Fibroblast of mammary gland (primary cell): ENCODE measurements around the gene NEU2.

Experiments
- DNase-seq: peaks from one replicate; pipeline ENCODE4 v3.0.0-alpha.2; 2010; ENCODE audit warnings: low read depth
- H3K4me3 ChIP-seq: 2 replicates; pipeline ENCODE4 v1.5.1; 2011; ENCODE audit warnings: low read depth, mild to moderate bottlenecking, low read length, moderate library complexity; ENCODE audit not compliant: control insufficient read depth
- CTCF ChIP-seq: conservative IDR thresholded peaks from 2 replicates; pipeline ENCODE4 v1.5.1; 2011; ENCODE audit warnings: low read depth, low read length, inconsistent platforms; ENCODE audit not compliant: control insufficient read depth, insufficient read depth

NEU2 gene

GRCh38 chr2:233040571-233040970 is 8.1 kb downstream of the NEU2 start:
- DNase-seq = no peak
- no peak overlapping the region for H3K4me3 ChIP-seq
- no peak for TF ChIP-seq CTCF

GRCh38 chr2:233041722-233042323 is 9.4 kb downstream of the NEU2 start:
- no peak for DNase-seq
- no peak overlapping the region for H3K4me3 ChIP-seq
- no peak for TF ChIP-seq CTCF

- no peak for DNase-seq
- no peak for TF ChIP-seq CTCF
- no peak overlapping the region for H3K4me3 ChIP-seq
Observed at GRCh38 chr2:233042549-233042948, 10.1 kb downstream of the NEU2 start.

DNA sequence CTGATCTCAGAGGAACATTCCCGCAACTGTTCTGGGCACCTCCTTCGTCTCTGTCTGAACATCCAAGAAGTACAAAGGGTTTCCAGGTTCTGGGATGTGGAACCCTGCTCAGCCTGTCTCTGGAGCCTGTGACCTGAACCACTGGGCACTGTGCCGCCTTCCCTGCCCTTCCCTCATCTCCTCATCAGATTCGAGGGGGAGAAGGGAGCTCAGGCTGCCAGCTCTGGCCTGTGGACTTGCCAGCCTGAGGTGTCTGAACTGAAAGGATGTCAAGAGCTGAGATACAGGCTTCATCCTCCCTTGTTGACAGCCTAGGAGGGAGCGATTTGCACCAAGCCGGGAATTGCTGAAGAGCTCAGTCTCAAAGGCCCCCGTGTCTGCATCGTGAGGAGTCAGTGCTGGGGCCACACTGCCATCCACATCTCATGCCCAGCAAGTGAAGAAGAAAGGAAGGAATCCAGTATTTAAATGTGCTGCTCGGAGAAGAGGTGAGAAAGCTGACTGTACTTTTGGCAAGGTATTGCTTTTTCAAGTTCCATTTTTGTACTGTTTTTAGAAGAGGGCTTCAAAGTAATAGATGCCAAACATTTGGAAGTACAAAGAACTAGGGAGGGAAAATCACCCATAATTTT is 12.6 kb downstream of the NEU2 start:
- DNase-seq = no peak
- no peak for TF ChIP-seq CTCF
- H3K4me3 ChIP-seq = no peak overlapping the region

- DNase-seq = no peak
- no peak for TF ChIP-seq CTCF
- no peak overlapping the region for H3K4me3 ChIP-seq
Observed at GRCh38 chr2:233047206-233047605, 14.7 kb downstream of the NEU2 start.

DNA sequence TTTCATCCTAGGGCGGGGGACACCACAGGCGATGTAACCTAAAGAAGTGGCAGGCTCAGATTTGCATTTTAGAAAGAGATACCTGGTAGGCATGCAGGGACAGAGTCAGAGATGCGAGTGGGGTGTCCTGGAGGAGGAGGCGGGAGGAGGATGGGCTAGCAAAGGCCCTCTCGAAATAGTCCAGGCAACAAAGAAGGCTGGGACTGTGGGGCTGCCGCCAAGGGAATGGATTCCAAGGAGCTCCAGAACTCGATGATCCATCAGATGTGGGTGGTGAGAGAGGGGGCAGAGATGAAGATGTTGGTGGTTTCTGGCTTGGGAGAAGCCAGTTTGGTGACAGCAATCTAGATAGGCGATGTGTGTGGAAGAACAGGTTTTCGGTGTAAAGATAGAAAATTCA is 15.2 kb downstream of the NEU2 start:
- no peak for DNase-seq
- TF ChIP-seq CTCF = no peak
- H3K4me3 ChIP-seq = no peak overlapping the region
